K562 (cell line): ENCODE data around the gene GIT2. TPM values are rescaled to one million over a fixed set of nuclear protein-coding genes. Genes with fewer than 3 reads are reported as not detected.

Experiments
- ATAC-seq: fragments of 200-7000 bp; cut with Tn5 transposase; 3 replicates; pipeline ENCODE4 v1.9.1; 2020; ENCODE audit warnings: moderate library complexity
- BruUV-seq: library from RNA; stranded (reverse); fragments of 400-500 nt; replicated peaks from 2 replicates; lab custom pipeline; 2021; lab: Mats Ljungman, UMichigan
- CTCF ChIA-PET: fragments of 300-600 bp; formaldehyde crosslinking; extraction: SDS; loops from one replicate; lab custom pipeline; 2021; ENCODE audit warnings: low intra/inter-chr PET ratio; lab: Yijun Ruan, JAX
- POLR2A ChIA-PET: fragments of 300-600, 350-650 bp; sonication (Branson Sonifier 250); formaldehyde crosslinking; extraction: SDS; loops from one replicate; lab custom pipeline; 2021; ENCODE audit warnings: antibody characterized with exemption, inconsistent platforms; lab: Yijun Ruan, JAX
- DNase-seq, 4 experiments: peaks; one replicate each; pipeline versions ENCODE4 v3.0.0 to v3.0.0-alpha.2; 2011 to 2018; ENCODE audit warnings: low spot score in 3 of 4, mixed read lengths in 3 of 4; ENCODE audit errors: extremely low read depth in 1 of 4
- FAIRE-seq: peaks from 2 replicates; lab custom pipeline; 2011; peaks lifted over from hg19 to GRCh38; lab: Jason Lieb, UNC
- H2AFZ ChIP-seq: 2 replicates; pipeline ENCODE4 v1.6.0; 2011; ENCODE audit warnings: low read depth, low read length, control low read depth, inconsistent platforms
- H3K27ac ChIP-seq: fragments of 200-600 bp; 3 replicates; pipeline ENCODE4 v1.8.0; 2011; ENCODE audit warnings: low read depth, mild to moderate bottlenecking, control low read depth, inconsistent platforms, low read length, moderate library complexity, mixed read lengths; ENCODE audit errors: extremely low read depth
- H3K27me3 ChIP-seq, 2 experiments: fragments of 300-600 bp in 1 of 2; 2 replicates in 1 of 2; 3 replicates in 1 of 2; pipeline versions ENCODE4 v1.6.0 to v1.8.0; 2011; ENCODE audit warnings: inconsistent platforms in 2 of 2, low read length in 2 of 2, mild to moderate bottlenecking in 1 of 2, mixed read lengths in 1 of 2, moderate library complexity in 1 of 2; ENCODE audit not compliant: control insufficient read depth in 2 of 2, insufficient read depth in 2 of 2
- H3K36me3 ChIP-seq: fragments of 300-600 bp; 3 replicates; pipeline ENCODE4 v1.8.0; 2011; ENCODE audit warnings: mild to moderate bottlenecking, low read length, inconsistent platforms; ENCODE audit not compliant: control insufficient read depth, insufficient read depth
- H3K4me1 ChIP-seq, 2 experiments: fragments of 200-600 bp in 1 of 2; replicated peaks in 1 of 2; 2 replicates in 1 of 2; 3 replicates in 1 of 2; pipeline versions ENCODE4 v1.5.1 to v1.8.0; 2011; ENCODE audit warnings: inconsistent platforms in 2 of 2, low read length in 2 of 2, mild to moderate bottlenecking in 1 of 2, mixed read lengths in 1 of 2, moderate library complexity in 1 of 2; ENCODE audit not compliant: control insufficient read depth in 2 of 2, insufficient read depth in 2 of 2
- H3K4me2 ChIP-seq: 2 replicates; pipeline ENCODE4 v1.6.1; 2011; ENCODE audit warnings: low read length, control low read depth, inconsistent platforms, mixed read lengths; ENCODE audit not compliant: insufficient read depth
- H3K4me3 ChIP-seq: fragments of 200-600 bp; sonication (generic), shearing (Covaris generic); 2 replicates; pipeline ENCODE4 v1.5.1; 2016; ENCODE audit warnings: control low read depth, inconsistent platforms
- H3K79me2 ChIP-seq: fragments of 200-600 bp; 3 replicates; pipeline ENCODE4 v1.8.0; 2011; ENCODE audit warnings: low read length, inconsistent platforms; ENCODE audit not compliant: control insufficient read depth, insufficient read depth
- H3K9ac ChIP-seq, 2 experiments: 2 replicates each; pipeline versions ENCODE4 v1.6.0 to v1.6.1; 2011; ENCODE audit warnings: low read depth in 2 of 2, low read length in 2 of 2, control low read depth in 1 of 2, inconsistent platforms in 1 of 2, mild to moderate bottlenecking in 1 of 2, mixed read lengths in 1 of 2; ENCODE audit not compliant: insufficient read depth in 1 of 2
- H3K9me1 ChIP-seq: one replicate; pipeline ENCODE4 v1.6.0; 2011; ENCODE audit warnings: inconsistent platforms, mild to moderate bottlenecking, low read length, moderate library complexity; ENCODE audit not compliant: control insufficient read depth, insufficient read depth
- H3K9me3 ChIP-seq: replicated peaks from 2 replicates; pipeline ENCODE4 v1.5.1; 2011; ENCODE audit warnings: low read depth, low read length, inconsistent platforms; ENCODE audit not compliant: control insufficient read depth, insufficient read depth
- H4K20me1 ChIP-seq: replicated peaks from 2 replicates; pipeline ENCODE4 v1.6.1; 2011; ENCODE audit warnings: low read length, inconsistent platforms, mixed read lengths; ENCODE audit not compliant: control insufficient read depth, insufficient read depth
- CHCHD3 ChIP-seq: fragments of 250-450 bp; sonication (Bioruptor Pico); IDR thresholded peaks from 2 replicates; pipeline ENCODE4 v2.1.2; 2022; ENCODE audit warnings: mild to moderate bottlenecking
- EP300 ChIP-seq: IDR thresholded peaks from 2 replicates; pipeline ENCODE4 v1.6.1; 2012; ENCODE audit warnings: low read length, improper control_type of control experiment
- EZH2 ChIP-seq: IDR thresholded peaks from 2 replicates; pipeline ENCODE4 v1.6.1; 2012; ENCODE audit warnings: low read depth, mild to moderate bottlenecking, inconsistent platforms, low read length, borderline replicate concordance
- FOXK1 ChIP-seq: sonication (generic); formaldehyde crosslinking; IDR thresholded peaks from 2 replicates; pipeline ENCODE4 v1.8.0; 2022; ENCODE audit warnings: missing genetic modification reagents, mild to moderate bottlenecking, borderline replicate concordance
- HDAC8 ChIP-seq: fragments of 450-650 bp; IDR thresholded peaks from 2 replicates; pipeline ENCODE4 v1.6.1; 2016; ENCODE audit warnings: mild to moderate bottlenecking, missing genetic modification characterization, moderate library complexity, missing compliant biosample characterization
- HOXB6 ChIP-seq: fragments of 250-450 bp; sonication (Bioruptor Pico); IDR thresholded peaks from 2 replicates; pipeline ENCODE4 v1.5.1; 2022; ENCODE audit warnings: mild to moderate bottlenecking, borderline replicate concordance
- IFI16 ChIP-seq: fragments of 250-450 bp; sonication (Bioruptor Pico); IDR thresholded peaks from 2 replicates; pipeline ENCODE4 v2.1.2; 2022; ENCODE audit warnings: mild to moderate bottlenecking, inconsistent platforms
- NELFE ChIP-seq: IDR thresholded peaks from 2 replicates; pipeline ENCODE4 v1.6.1; 2011; ENCODE audit warnings: mild to moderate bottlenecking; ENCODE audit not compliant: insufficient read depth, insufficient read length
- NFRKB ChIP-seq: fragments of 450-650 bp; IDR thresholded peaks from 2 replicates; pipeline ENCODE4 v1.6.1; 2016; ENCODE audit warnings: low read depth
- PBX2 ChIP-seq, 2 experiments: IDR thresholded peaks in 1 of 2; conservative IDR thresholded peaks in 1 of 2; 2 replicates each; pipeline ENCODE4 v1.6.1; 2016; ENCODE audit warnings: low read depth in 2 of 2, mild to moderate bottlenecking in 1 of 2, missing compliant biosample characterization in 1 of 2, missing genetic modification characterization in 1 of 2, moderate library complexity in 1 of 2
- RFX5 ChIP-seq: IDR thresholded peaks from 2 replicates; pipeline ENCODE4 v1.6.1; 2011; ENCODE audit warnings: low read depth, mild to moderate bottlenecking, improper control_type of control experiment, low read length
- SMARCC2 ChIP-seq: fragments of 450-650 bp; IDR thresholded peaks from 2 replicates; pipeline ENCODE4 v1.6.1; 2017; ENCODE audit warnings: antibody characterized with exemption, moderate library complexity, mild to moderate bottlenecking, low read depth
- STAG1 ChIP-seq: sonication (generic); formaldehyde crosslinking; IDR thresholded peaks from 2 replicates; pipeline ENCODE4 v1.5.0; 2020; ENCODE audit warnings: missing genetic modification reagents, borderline replicate concordance
- TAF7 ChIP-seq: fragments of 450-650 bp; IDR thresholded peaks from 2 replicates; pipeline ENCODE4 v1.6.1; 2016; ENCODE audit warnings: missing genetic modification characterization, missing compliant biosample characterization
- TOE1 ChIP-seq, 2 experiments: fragments of 450-650 bp in 1 of 2; sonication (generic) in 1 of 2; formaldehyde crosslinking in 1 of 2; IDR thresholded peaks; 2 replicates each; pipeline versions ENCODE4 v1.7.1 to v1.8.0; 2016 to 2022; ENCODE audit warnings: borderline replicate concordance in 2 of 2, mild to moderate bottlenecking in 2 of 2, antibody characterized with exemption in 1 of 2, inconsistent platforms in 1 of 2, low read depth in 1 of 2, missing genetic modification reagents in 1 of 2, moderate library complexity in 1 of 2
- ZFP1 ChIP-seq: fragments of 450-650 bp; formaldehyde crosslinking; IDR thresholded peaks from 2 replicates; pipeline ENCODE4 v1.4.0; 2020; ENCODE audit warnings: mild to moderate bottlenecking, mixed read lengths
- ZNF121 ChIP-seq: sonication (generic); formaldehyde crosslinking; conservative IDR thresholded peaks from 2 replicates; pipeline ENCODE4 v1.8.0; 2022; ENCODE audit warnings: missing genetic modification reagents
- WGBS: fragments of 100-300 bp; shearing (Covaris generic); methylation state at CpG from one replicate; pipeline ENCODE4 v1.1.6; 2016; ENCODE audit warnings: low coverage, mixed read lengths; ENCODE audit not compliant: insufficient coverage; ENCODE audit errors: missing lambda C conversion rate; 5-methylcytosine and 5-hydroxymethylcytosine counted together
- in situ Hi-C: fragments of 300-500 bp; cut with MboI; formaldehyde crosslinking; loops from 4 replicates; pipeline ENCODE4 v1.15.0; 2018; ENCODE audit warnings: inconsistent platforms, mixed read lengths
- intact Hi-C: fragments of 100-400 bp; cut with micrococcal nuclease; formaldehyde crosslinking; loops from 2 replicates; pipeline ENCODE4 v1.14.2; 2022
- polyA plus RNA-seq, 8 experiments: library from polyadenylated mRNA; depleted of rRNA in 4 of 8; stranded (reverse) in 5 of 8; unstranded in 3 of 8; fragments of >200 nt; fragmentation: Nextera tagmentation in 2 of 8; fragmentation: Illumina TruSeq in 1 of 8; extraction: Ambion mirVana in 2 of 8; extraction: Trizol in 1 of 8; gene quantifications; 2 replicates each; pipeline versions ENCODE4 v1.2.1 to v1.2.3, GENCODE V29; 2011 to 2014; ENCODE audit warnings: inconsistent platforms in 1 of 8, missing spikeins in 1 of 8
- total RNA-seq, 7 experiments: library from RNA; depleted of rRNA in 6 of 7; stranded (reverse); fragments of >200 nt in 6 of 7; fragmentation: Illumina TruSeq in 2 of 7; extraction: Trizol in 2 of 7; gene quantifications; 2 replicates each; pipeline versions ENCODE4 v1.2.1 to v1.2.3, GENCODE V29; 2011 to 2021; ENCODE audit warnings: low replicate concordance in 1 of 7

The GIT2 gene
- total and polyA plus RNA-seq, 9 of the 15 experiments (the other 6 are each of a cell fraction or from before 2014, with no cell fraction given): 4.0 to 30.4 (median 23.5) TPM

DNA sequence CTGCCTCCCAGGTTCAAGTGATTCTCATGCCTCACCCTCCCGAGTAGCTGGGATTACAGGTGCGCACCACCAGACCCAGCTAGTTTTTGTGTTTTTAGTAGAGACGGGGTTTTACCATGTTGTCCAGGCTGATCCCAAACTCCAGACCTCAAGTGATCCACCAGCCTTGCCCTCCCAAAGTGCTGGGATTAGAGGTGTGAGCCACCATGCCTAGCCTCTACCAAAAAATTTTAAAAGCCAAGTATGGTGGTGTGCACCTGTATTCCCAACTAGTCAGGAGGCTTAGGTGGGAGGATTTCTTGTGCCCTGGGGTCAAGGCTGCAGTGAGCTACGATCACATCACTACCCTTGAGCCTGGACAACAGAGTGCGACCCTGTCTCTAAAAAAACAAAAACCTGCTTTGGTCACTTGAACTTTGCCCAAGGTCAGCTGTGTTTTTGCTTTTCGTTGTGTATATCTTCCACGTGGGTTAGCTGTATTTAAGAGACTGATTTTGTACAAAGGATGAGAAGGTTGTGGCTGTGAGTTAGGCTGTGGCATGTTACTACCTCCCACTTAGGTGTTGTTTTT lies 39.5 kb upstream of the GIT2 start:
- Histone ChIP-seq H3K4me3 (no peak overlapping the region), H3K9me3 (no peaks in the 10 kb centered on the region), H4K20me1 (no peaks in the 10 kb centered on the region), H3K4me1 (peaks cover 0 to 19% of the 10 kb centered on the region in 2 experiments; a peak in 4 of 5 replicates), H2AFZ (no peak overlapping the region), H3K27me3 (no peaks in the 10 kb centered on the region), H3K9ac (no peak overlapping the region), H3K27ac (no peak overlapping the region), H3K79me2 (peaks cover 3% of the 10 kb centered on the region; the same call in 1 of the 3 replicates), H3K4me2 (no peak overlapping the region), H3K36me3 (peaks cover 62% of the 10 kb centered on the region), H3K9me1 (no peaks in the 10 kb centered on the region)
- ChIA-PET CTCF (interaction anchor here (0.9 kb wide), 1 partner anchor 65 kb away, joined by 5 read pairs; no protein-coding TSS in a partner anchor), POLR2A (interaction anchor here (0.6 kb wide), 1 partner anchor 12 kb away, joined by 3 read pairs; no protein-coding TSS in a partner anchor)
- 89% methylated on average over 7 of the region's 7 CpGs for WGBS
- intact Hi-C loops: no loop called here
- DNase-seq (no peak), ATAC-seq (no peak), FAIRE-seq (no peak)
- no TSS peak for BruUV-seq
- no peak for TF ChIP-seq PBX2 (CRISPR knock-in tag; IDR thresholded peaks at IDR 0.05; ENCODE audit: low read depth)
- no peak for TF ChIP-seq PBX2 (tag; conservative IDR thresholded peaks at IDR 0.05; ENCODE audit: low read depth)
- no peak for TF ChIP-seq ZNF121 (CRISPR knock-in tag)
- no peak for TF ChIP-seq IFI16 (CRISPR knock-in tag)
- TF ChIP-seq FOXK1: no peak
- TF ChIP-seq EP300: no peak
- no peak for TF ChIP-seq NELFE
- TF ChIP-seq ZFP1 (CRISPR knock-in tag): no peak
- TF ChIP-seq EZH2: no peak
- no peak for TF ChIP-seq STAG1
- no peak for TF ChIP-seq HDAC8
- TF ChIP-seq TOE1 (IDR thresholded peaks at IDR 0.05; ENCODE audit: borderline replicate concordance): no peak
- no peak for TF ChIP-seq TOE1 (CRISPR knock-in tag; IDR thresholded peaks at IDR 0.05; ENCODE audit: borderline replicate concordance, low read depth)
- TF ChIP-seq HOXB6: no peak
- no peak for TF ChIP-seq CHCHD3
- no peak for TF ChIP-seq TAF7 (tag)
- TF ChIP-seq NFRKB: no peak
- TF ChIP-seq RFX5: no peak
- TF ChIP-seq SMARCC2: no peak
- in situ Hi-C loops: no loop called here
